ENCODE data around the gene UBE2A.

UBE2A gene

DNA sequence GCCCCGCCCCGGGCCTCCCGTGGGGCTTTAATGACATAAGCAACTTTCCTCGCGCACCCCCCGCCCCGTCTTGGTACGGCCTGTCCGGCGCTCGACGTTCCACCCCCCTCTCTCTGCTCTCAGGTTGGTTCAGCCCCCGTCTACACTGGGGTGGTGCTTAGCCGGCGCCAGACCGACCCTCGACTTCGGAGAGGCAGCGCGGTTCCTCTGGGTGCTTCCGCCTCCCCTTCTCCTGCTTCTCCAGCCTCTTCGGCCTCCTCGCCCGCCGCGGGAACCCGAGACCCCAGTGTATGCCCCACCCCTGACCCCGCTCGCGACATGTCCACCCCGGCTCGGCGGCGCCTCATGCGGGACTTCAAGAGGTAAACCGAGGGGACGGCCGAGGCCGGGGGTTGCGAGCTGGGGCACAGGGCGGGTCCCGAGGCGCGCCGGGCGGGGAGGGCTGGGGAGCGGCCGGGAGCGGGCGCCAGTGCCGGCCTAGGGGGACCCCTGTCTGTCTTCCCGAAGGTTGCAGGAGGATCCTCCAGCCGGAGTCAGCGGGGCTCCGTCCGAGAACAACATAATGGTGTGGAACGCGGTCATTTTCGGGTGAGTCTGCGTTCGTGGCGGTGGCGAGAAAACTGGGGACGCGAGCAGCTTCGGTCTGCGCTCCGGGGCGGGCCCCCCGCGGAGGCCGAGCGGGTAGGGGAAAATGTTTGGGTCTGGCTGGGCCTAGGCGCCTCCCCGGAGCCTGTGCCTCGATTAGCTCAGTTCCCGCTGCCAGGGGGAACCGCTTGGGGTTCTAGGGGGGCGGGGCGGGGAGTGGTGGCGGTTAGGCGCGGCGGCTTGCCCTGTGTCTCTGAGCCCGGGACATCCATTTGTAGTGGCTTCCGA lies at the start of gene UBE2A:
Gene UBE2A (plus strand): TSS at position 170 of the 873 bp plus-strand sequence. CDS start 149 bp downstream, at position 319.
- in situ Hi-C loops (cut with MboI; ENCODE audit: low sequenced_read_pairs, unreplicated experiment) = no loop called here
- TF ChIP-seq, protein P1, sequence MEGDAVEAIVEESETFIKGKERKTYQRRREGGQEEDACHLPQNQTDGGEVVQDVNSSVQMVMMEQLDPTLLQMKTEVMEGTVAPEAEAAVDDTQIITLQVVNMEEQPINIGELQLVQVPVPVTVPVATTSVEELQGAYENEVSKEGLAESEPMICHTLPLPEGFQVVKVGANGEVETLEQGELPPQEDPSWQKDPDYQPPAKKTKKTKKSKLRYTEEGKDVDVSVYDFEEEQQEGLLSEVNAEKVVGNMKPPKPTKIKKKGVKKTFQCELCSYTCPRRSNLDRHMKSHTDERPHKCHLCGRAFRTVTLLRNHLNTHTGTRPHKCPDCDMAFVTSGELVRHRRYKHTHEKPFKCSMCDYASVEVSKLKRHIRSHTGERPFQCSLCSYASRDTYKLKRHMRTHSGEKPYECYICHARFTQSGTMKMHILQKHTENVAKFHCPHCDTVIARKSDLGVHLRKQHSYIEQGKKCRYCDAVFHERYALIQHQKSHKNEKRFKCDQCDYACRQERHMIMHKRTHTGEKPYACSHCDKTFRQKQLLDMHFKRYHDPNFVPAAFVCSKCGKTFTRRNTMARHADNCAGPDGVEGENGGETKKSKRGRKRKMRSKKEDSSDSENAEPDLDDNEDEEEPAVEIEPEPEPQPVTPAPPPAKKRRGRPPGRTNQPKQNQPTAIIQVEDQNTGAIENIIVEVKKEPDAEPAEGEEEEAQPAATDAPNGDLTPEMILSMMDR (IDR thresholded peaks at IDR 0.05; ENCODE audit: borderline replicate concordance, control extremely low read depth, extremely low read depth, insufficient read depth, missing control alignments) = peak; percentile 44
- peak; percentile 92 for DNase-seq (ENCODE audit: low spot score)

DNA sequence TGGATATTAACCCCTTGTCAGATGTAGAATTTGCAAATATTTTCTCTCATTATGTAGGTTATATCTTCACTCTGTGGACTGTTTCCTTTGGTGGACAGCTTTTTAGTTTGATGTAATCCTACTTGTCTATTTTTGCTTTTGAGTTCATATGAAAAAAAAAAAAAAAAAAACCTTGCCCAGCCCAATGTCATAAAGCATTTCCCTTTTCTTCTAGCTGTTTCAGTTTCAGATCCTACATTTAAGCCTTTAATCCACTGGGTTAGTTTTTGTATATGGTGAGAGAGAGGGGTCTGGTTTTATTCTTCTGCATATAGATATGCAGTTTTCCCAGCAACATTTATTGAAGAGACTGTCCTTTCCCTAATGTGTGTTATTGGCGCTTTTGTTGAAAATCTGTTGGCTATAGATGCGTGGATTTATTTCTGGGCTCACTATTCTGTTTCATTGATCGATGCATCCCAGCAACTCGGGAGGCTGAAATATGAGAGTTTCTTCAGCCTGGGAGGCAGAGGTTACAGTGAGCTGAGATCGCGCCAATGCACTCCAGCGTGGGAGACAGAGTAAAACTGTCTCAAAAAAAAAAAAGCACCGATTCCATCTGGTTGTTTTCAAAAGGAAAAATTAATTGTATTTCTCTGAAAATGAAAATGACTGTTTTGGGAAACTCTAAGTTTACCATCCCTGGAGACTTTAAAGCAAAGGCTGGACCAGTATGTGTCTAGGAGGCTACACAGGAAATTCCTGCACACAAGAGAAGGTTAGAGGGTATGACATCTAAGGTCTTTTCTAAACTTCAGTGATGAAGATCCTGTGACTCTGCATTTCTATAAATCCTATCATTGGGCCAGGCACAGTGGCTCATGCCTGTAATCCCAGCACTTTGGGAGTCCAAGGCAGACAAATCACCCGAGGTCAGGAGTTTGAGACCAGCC lies 44.8 kb upstream of the UBE2A start:
- in situ Hi-C loops (cut with MboI; ENCODE audit: low sequenced_read_pairs, unreplicated experiment) = no loop called here
- TF ChIP-seq, protein P1 (IDR thresholded peaks at IDR 0.05; ENCODE audit: borderline replicate concordance, control extremely low read depth, extremely low read depth, insufficient read depth, missing control alignments) = no peak
- no peak for DNase-seq (ENCODE audit: low spot score)

DNA sequence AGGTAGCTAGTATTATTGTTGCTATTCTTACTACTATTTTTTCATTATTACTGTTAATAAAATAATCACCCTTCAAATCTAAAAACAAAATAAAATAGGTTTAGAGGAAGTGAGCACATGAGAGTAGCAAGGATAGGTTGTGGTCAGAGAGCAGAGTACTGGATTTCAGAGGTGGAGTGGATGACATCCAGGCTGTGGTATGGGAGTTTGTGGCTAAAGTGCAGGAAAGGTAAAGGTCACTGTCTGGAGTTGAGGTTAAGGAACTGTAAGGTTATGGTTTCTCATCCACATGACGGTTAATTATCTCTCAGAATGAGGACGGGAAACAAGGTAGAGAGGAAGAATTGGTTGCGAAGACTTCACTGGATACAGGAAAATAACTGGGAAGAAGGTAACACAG lies 36.9 kb upstream of the UBE2A start:
- TF ChIP-seq, protein P1 (IDR thresholded peaks at IDR 0.05; ENCODE audit: borderline replicate concordance, control extremely low read depth, extremely low read depth, insufficient read depth, missing control alignments) = no peak
- no peak for DNase-seq (ENCODE audit: low spot score)
- in situ Hi-C loops (cut with MboI; ENCODE audit: low sequenced_read_pairs, unreplicated experiment) = no loop called here

DNA sequence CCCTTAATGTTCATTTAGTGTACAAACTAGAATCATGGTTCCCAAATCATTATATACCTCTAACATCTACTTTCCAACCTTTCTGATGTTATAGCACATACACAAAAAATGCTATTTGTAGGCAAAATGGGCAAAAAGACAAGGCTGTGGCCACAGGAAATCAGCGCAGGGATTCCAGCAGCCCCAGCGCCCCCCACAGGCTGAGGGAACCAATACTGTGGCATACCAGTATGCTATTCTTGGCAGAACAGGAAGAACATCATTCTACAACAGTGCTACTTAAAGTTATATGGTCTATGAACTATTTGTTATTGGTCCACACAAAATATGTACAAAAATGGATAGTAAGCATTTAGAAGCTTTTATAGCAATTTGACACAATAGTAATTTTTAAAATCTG lies 34.5 kb upstream of the UBE2A start:
- in situ Hi-C loops (cut with MboI; ENCODE audit: low sequenced_read_pairs, unreplicated experiment) = no loop called here
- DNase-seq (ENCODE audit: low spot score) = no peak
- TF ChIP-seq, protein P1 (IDR thresholded peaks at IDR 0.05; ENCODE audit: borderline replicate concordance, control extremely low read depth, extremely low read depth, insufficient read depth, missing control alignments) = no peak

DNA sequence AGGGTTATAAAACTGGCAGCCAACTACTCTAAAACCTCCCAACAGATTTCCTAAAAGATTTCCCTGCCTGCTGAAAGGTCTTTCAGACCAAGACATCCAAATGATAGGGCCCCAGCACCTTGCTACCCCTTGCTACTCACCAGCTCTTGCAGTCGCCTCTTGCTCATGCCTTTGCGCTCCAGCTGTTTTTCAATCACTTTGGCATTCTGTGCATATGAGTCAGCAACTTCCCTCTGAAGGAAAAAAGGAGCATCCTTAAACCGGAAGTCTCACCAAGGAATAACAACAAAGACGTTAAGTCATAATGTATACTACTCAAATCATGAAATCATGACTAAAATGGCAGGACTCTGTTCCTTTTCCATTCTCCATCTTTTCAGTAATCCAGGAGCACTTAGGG lies 33.2 kb upstream of the UBE2A start:
- in situ Hi-C loops (cut with MboI; ENCODE audit: low sequenced_read_pairs, unreplicated experiment) = no loop called here
- no peak for DNase-seq (ENCODE audit: low spot score)
- TF ChIP-seq, protein P1 (IDR thresholded peaks at IDR 0.05; ENCODE audit: borderline replicate concordance, control extremely low read depth, extremely low read depth, insufficient read depth, missing control alignments) = no peak

DNA sequence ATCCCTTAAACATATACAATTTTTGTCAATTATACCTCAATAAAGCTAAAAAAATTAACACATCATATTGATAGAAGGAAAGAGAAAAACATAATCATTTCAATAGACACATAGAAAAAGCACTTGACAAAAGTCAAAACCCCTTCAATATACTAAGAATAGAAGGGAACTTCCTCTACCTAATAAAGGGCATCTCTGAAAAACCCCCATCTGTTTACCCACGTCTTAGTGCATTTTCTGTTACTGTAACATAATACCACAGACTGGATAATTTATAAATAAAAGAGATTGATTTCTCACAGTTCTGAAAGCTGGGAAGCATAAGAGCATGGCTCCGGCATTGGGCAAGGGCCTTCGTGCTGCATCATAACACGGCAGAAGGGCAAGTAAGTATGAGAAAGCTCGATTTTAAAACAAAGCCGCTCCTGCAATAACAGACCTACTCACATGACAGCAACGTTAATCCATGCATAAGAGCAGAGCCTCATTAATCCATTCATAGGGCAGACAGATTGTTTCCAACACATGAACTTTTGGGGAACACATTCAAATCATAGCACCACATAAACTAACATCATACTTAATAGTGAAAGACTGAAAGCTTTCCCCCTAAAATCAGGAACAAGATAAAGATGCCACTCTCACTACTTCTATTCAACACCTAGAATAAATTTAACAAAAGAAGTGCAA lies 24.9 kb upstream of the UBE2A start:
- TF ChIP-seq, protein P1 (IDR thresholded peaks at IDR 0.05; ENCODE audit: borderline replicate concordance, control extremely low read depth, extremely low read depth, insufficient read depth, missing control alignments) = no peak
- in situ Hi-C loops (cut with MboI; ENCODE audit: low sequenced_read_pairs, unreplicated experiment) = no loop called here
- DNase-seq (ENCODE audit: low spot score) = no peak
